Activated CD4-positive, CD25-positive, alpha-beta regulatory T cell treated with anti-CD3 and anti-CD28 coated beads, Interleukin-2, amount 50 U/mL, for 24 hours (primary cell): ENCODE results near the gene OPCML.

ENCODE experiments used
- ATAC-seq, 2 donors: fragments of 150-1000 bp; cut with Tn5 transposase; one replicate each; pipeline ENCODE4 v1.10.0; 2021; ENCODE audit warnings: mild to moderate bottlenecking in 1 of 2, moderate library complexity in 1 of 2

OPCML gene

GRCh38 chr11:132831272-132831671 is 701.0 kb downstream of the OPCML start:
- ATAC-seq = no peak

- no peak for ATAC-seq
These were observed 707.7 kb downstream of the OPCML start for GRCh38 chr11:132824642-132825041.

GRCh38 chr11:132822276-132822675 is 710.0 kb downstream of the OPCML start:
- no peak for ATAC-seq

GRCh38 chr11:132821499-132821898 is 710.8 kb downstream of the OPCML start:
- no peak for ATAC-seq

- no peak for ATAC-seq
These were observed 711.3 kb downstream of the OPCML start for GRCh38 chr11:132821014-132821413.

GRCh38 chr11:132818951-132819350 is 713.4 kb downstream of the OPCML start:
- no peak for ATAC-seq

GRCh38 chr11:132817387-132817786 is 714.9 kb downstream of the OPCML start:
- ATAC-seq = no peak

GRCh38 chr11:132814410-132814809 is 717.9 kb downstream of the OPCML start:
- ATAC-seq = no peak

- no peak for ATAC-seq
These were observed 720.7 kb downstream of the OPCML start for GRCh38 chr11:132811649-132812048.

GRCh38 chr11:132809070-132809469 is 723.2 kb downstream of the OPCML start:
- no peak for ATAC-seq

GRCh38 chr11:132804258-132804657 is 728.0 kb downstream of the OPCML start:
- no peak for ATAC-seq

GRCh38 chr11:132803436-132803835 is 728.9 kb downstream of the OPCML start:
- no peak for ATAC-seq

GRCh38 chr11:132802947-132803346 is 729.4 kb downstream of the OPCML start:
- no peak for ATAC-seq

- no peak for ATAC-seq
These were observed 738.5 kb downstream of the OPCML start for GRCh38 chr11:132793831-132794230.

- ATAC-seq = no peak
These were observed 739.8 kb downstream of the OPCML start for GRCh38 chr11:132792341-132793140.

- ATAC-seq = no peak
These were observed 741.3 kb downstream of the OPCML start for GRCh38 chr11:132790971-132791370.

- ATAC-seq = no peak
These were observed 741.8 kb downstream of the OPCML start for GRCh38 chr11:132790466-132790865.

GRCh38 chr11:132788816-132789325 is 743.4 kb downstream of the OPCML start:
- ATAC-seq = no peak

- ATAC-seq = no peak
These were observed 746.4 kb downstream of the OPCML start for GRCh38 chr11:132785878-132786277.

GRCh38 chr11:132784441-132784840 is 747.9 kb downstream of the OPCML start:
- ATAC-seq = no peak

GRCh38 chr11:132782102-132782501 is 750.2 kb downstream of the OPCML start:
- ATAC-seq = no peak

GRCh38 chr11:132780046-132780445 is 752.3 kb downstream of the OPCML start:
- no peak for ATAC-seq

GRCh38 chr11:132779497-132779896 is 752.8 kb downstream of the OPCML start:
- no peak for ATAC-seq

- no peak for ATAC-seq
These were observed 755.0 kb downstream of the OPCML start for GRCh38 chr11:132777067-132777975.
